Purkinje cell (primary cell): ENCODE data around the gene NRP1. TPM values are rescaled to one million over a fixed set of nuclear protein-coding genes. Genes with fewer than 3 reads are reported as not detected.

Experiments used
- polyA plus RNA-seq: library from polyadenylated mRNA; unstranded; fragments of >200 nt; fragmentation: Nextera tagmentation; gene quantifications from 2 replicates; pipeline ENCODE4 v1.2.1, GENCODE V29; 2014

Gene NRP1
- 0.42 TPM in 1 of 2 replicates, not detected in the other for polyA plus RNA-seq

GRCh38 chr10:33334153-33334804, at the start of gene NRP1:
TSS of gene NRP1 (minus strand) at chr10:33334667. CDS start at chr10:33334382, 285 bp downstream.

